HFFc6 (cell line): ENCODE results near the gene PROP1. TPM values are rescaled to one million over a fixed set of nuclear protein-coding genes. Genes with fewer than 3 reads are reported as not detected.

ENCODE experiments used
- DNase-seq: peaks from one replicate; pipeline ENCODE4 v3.0.0-alpha.2; 2018
- H3K27ac Mint-ChIP-seq: 2 replicates; pipeline ENCODE4 v1.8.0; 2020; ENCODE audit warnings: mild to moderate bottlenecking, mixed read lengths
- H3K27me3 Mint-ChIP-seq: 2 replicates; pipeline ENCODE4 v1.8.0; 2021; ENCODE audit warnings: mild to moderate bottlenecking, moderate library complexity, mixed read lengths; ENCODE audit not compliant: insufficient read depth
- H3K36me3 Mint-ChIP-seq: 2 replicates; pipeline ENCODE4 v1.8.0; 2021; ENCODE audit warnings: low read depth, mixed read lengths
- H3K4me1 Mint-ChIP-seq: 2 replicates; pipeline ENCODE4 v1.8.0; 2020; ENCODE audit warnings: low read depth, mixed read lengths
- H3K4me3 Mint-ChIP-seq: 2 replicates; pipeline ENCODE4 v1.8.0; 2020; ENCODE audit warnings: mild to moderate bottlenecking, moderate library complexity, mixed read lengths
- H3K9me3 Mint-ChIP-seq: 2 replicates; pipeline ENCODE4 v1.8.0; 2020; ENCODE audit warnings: mild to moderate bottlenecking, mixed read lengths
- CTCF ChIP-seq: fragments of 200-600 bp; sonication (generic); IDR thresholded peaks from 2 replicates; pipeline ENCODE4 v1.5.0; 2021; ENCODE audit warnings: antibody characterized with exemption, mild to moderate bottlenecking
- total RNA-seq, 6 experiments: library from RNA; stranded (reverse); fragmentation: NEBNext Ultra II Directional; extraction: Animal tissue kit (Norgen Biotek cat#: 25700); gene quantifications; 2 replicates in 1 of 6; 3 replicates in 5 of 6; pipeline ENCODE4 v1.2.3, GENCODE V29; 2021

PROP1 gene
- total RNA-seq, 6 experiments from 2014 or later: not detected

- Mint-ChIP-seq H3K4me1 (no peaks in the 10 kb centered on the region), H3K36me3 (no peaks in the 10 kb centered on the region), H3K27ac (no peak overlapping the region), H3K27me3 (peaks cover 24% of the 10 kb centered on the region), H3K4me3 (no peak overlapping the region), H3K9me3 (no peaks in the 10 kb centered on the region)
- no peak for TF ChIP-seq CTCF
- no peak for DNase-seq
These were observed 6.9 kb downstream of the PROP1 start for GRCh38 chr5:177988989-177989625.

GRCh38 chr5:177987326-177987725 is 8.7 kb downstream of the PROP1 start:
- H3K9me3 Mint-ChIP-seq: no peaks in the 10 kb centered on the region
- no peaks in the 10 kb centered on the region for H3K36me3 Mint-ChIP-seq
- no peaks in the 10 kb centered on the region for H3K4me1 Mint-ChIP-seq
- DNase-seq: no peak
- peaks cover 36% of the 10 kb centered on the region for H3K27me3 Mint-ChIP-seq
- no peak overlapping the region for H3K27ac Mint-ChIP-seq
- TF ChIP-seq CTCF: no peak
- H3K4me3 Mint-ChIP-seq: no peak overlapping the region

GRCh38 chr5:177985430-177986040 is 10.5 kb downstream of the PROP1 start:
- H3K27ac Mint-ChIP-seq: no peak overlapping the region
- peaks cover under 1% of the 10 kb centered on the region for H3K9me3 Mint-ChIP-seq
- H3K4me3 Mint-ChIP-seq: no peak overlapping the region
- no peak for TF ChIP-seq CTCF
- DNase-seq: no peak
- peaks cover 1% of the 10 kb centered on the region; the same call in 1 of the 2 replicates for H3K36me3 Mint-ChIP-seq
- peaks cover 37% of the 10 kb centered on the region for H3K27me3 Mint-ChIP-seq
- H3K4me1 Mint-ChIP-seq: no peaks in the 10 kb centered on the region

- Mint-ChIP-seq H3K4me3 (peak overlapping the region; percentile 15; the same call in 1 of the 2 replicates), H3K27me3 (peaks cover 37% of the 10 kb centered on the region), H3K27ac (no peak overlapping the region), H3K36me3 (peaks cover 7% of the 10 kb centered on the region; the same call in 1 of the 2 replicates), H3K9me3 (peaks cover 6% of the 10 kb centered on the region), H3K4me1 (no peaks in the 10 kb centered on the region)
- TF ChIP-seq CTCF: no peak
- DNase-seq: no peak
These were observed 11.3 kb downstream of the PROP1 start for GRCh38 chr5:177984584-177985206.

- no peak overlapping the region for H3K27ac Mint-ChIP-seq
- H3K4me3 Mint-ChIP-seq: no peak overlapping the region
- no peak for TF ChIP-seq CTCF
- no peaks in the 10 kb centered on the region for H3K4me1 Mint-ChIP-seq
- DNase-seq: no peak
- peaks cover 37% of the 10 kb centered on the region for H3K27me3 Mint-ChIP-seq
- peaks cover 6% of the 10 kb centered on the region for H3K9me3 Mint-ChIP-seq
- peaks cover 7% of the 10 kb centered on the region; the same call in 1 of the 2 replicates for H3K36me3 Mint-ChIP-seq
These were observed 12.1 kb downstream of the PROP1 start for GRCh38 chr5:177983763-177984583.
